HepG2 (cell line): ENCODE data around the gene SMIM38. TPM values are rescaled to one million over a fixed set of nuclear protein-coding genes. Genes with fewer than 3 reads are reported as not detected.

Experiments
- ATAC-seq: fragments of 200-7000 bp; cut with Tn5 transposase; 3 replicates; pipeline ENCODE4 v1.9.1; 2020; ENCODE audit warnings: mild to moderate bottlenecking, moderate library complexity
- BruUV-seq: library from RNA; stranded (reverse); fragments of 400-500 nt; replicated peaks from 2 replicates; lab custom pipeline; 2021; lab: Mats Ljungman, UMichigan
- CTCF ChIA-PET: fragments of 300-600 bp; formaldehyde crosslinking; extraction: SDS; loops from one replicate; lab custom pipeline; 2021; ENCODE audit warnings: low total read pairs, inconsistent platforms, low intra/inter-chr PET ratio; lab: Yijun Ruan, JAX
- POLR2A ChIA-PET: fragments of 350-600 bp; sonication (Branson Sonifier 250); formaldehyde crosslinking; loops from one replicate; lab custom pipeline; 2020; ENCODE audit warnings: antibody characterized with exemption, inconsistent platforms; lab: Yijun Ruan, JAX
- DNase-seq: peaks from one replicate; pipeline ENCODE4 v3.0.0-alpha.2; 2015; ENCODE audit warnings: low spot score
- FAIRE-seq: peaks from 3 replicates; lab custom pipeline; 2011; peaks lifted over from hg19 to GRCh38; lab: Jason Lieb, UNC
- H2AFZ ChIP-seq: one replicate; pipeline ENCODE4 v1.6.1; 2011; ENCODE audit warnings: low read length, inconsistent platforms
- H3K27ac ChIP-seq: fragments of 300-600 bp; 3 replicates; pipeline ENCODE4 v1.8.0; 2011; ENCODE audit warnings: mixed run types, mild to moderate bottlenecking, mixed read lengths, low read length, inconsistent platforms; ENCODE audit not compliant: insufficient read depth; ENCODE audit errors: extremely low read length
- H3K27me3 ChIP-seq, 2 experiments: fragments of 200-600 bp in 1 of 2; 2 replicates in 1 of 2; 3 replicates in 1 of 2; pipeline versions ENCODE4 v1.6.0 to v1.8.0; 2011; ENCODE audit warnings: low read length in 2 of 2, mild to moderate bottlenecking in 2 of 2, moderate library complexity in 2 of 2, inconsistent platforms in 1 of 2; ENCODE audit not compliant: insufficient read depth in 2 of 2, control insufficient read depth in 1 of 2
- H3K36me3 ChIP-seq, 2 experiments: fragments of 200-600 bp in 1 of 2; replicated peaks in 1 of 2; 2 replicates in 1 of 2; 3 replicates in 1 of 2; pipeline versions ENCODE4 v1.5.1 to v1.8.0; 2011; ENCODE audit warnings: low read length in 2 of 2, inconsistent platforms in 1 of 2; ENCODE audit not compliant: insufficient read depth in 2 of 2, control insufficient read depth in 1 of 2
- H3K4me1 ChIP-seq: 2 replicates; pipeline ENCODE4 v1.5.1; 2012; ENCODE audit warnings: low read length, inconsistent platforms; ENCODE audit not compliant: insufficient read depth
- H3K4me2 ChIP-seq: 2 replicates; pipeline ENCODE4 v1.6.0; 2011; ENCODE audit warnings: low read depth, low read length, inconsistent platforms
- H3K4me3 ChIP-seq, 3 experiments: fragments of 200-600 bp in 1 of 3; sonication (generic), shearing (Covaris generic) in 1 of 3; replicated peaks in 1 of 3; 2 replicates each; pipeline ENCODE4 v1.5.1; 2011 to 2016; ENCODE audit warnings: low read length in 3 of 3, inconsistent platforms in 2 of 3, low read depth in 2 of 3, mild to moderate bottlenecking in 2 of 3, control low read depth in 1 of 3, mixed read lengths in 1 of 3; ENCODE audit not compliant: insufficient read depth in 1 of 3
- H3K79me2 ChIP-seq: one replicate; pipeline ENCODE4 v1.6.1; 2011; ENCODE audit warnings: low read length, inconsistent platforms; ENCODE audit not compliant: insufficient read depth
- H3K9ac ChIP-seq: 2 replicates; pipeline ENCODE4 v1.6.0; 2011; ENCODE audit warnings: mild to moderate bottlenecking, low read depth, low read length, inconsistent platforms; ENCODE audit not compliant: insufficient read depth
- H3K9me3 ChIP-seq: 2 replicates; pipeline ENCODE4 v1.5.1; 2012; ENCODE audit warnings: mild to moderate bottlenecking, low read length
- H4K20me1 ChIP-seq: 2 replicates; pipeline ENCODE4 v1.6.0; 2011; ENCODE audit warnings: inconsistent platforms, mild to moderate bottlenecking, low read length, moderate library complexity; ENCODE audit not compliant: insufficient read depth
- FOXO1 ChIP-seq: sonication (generic); formaldehyde crosslinking; IDR thresholded peaks from 2 replicates; pipeline ENCODE4 v1.4.0; 2020; ENCODE audit warnings: missing genetic modification reagents
- GATAD1 ChIP-seq: IDR thresholded peaks from 2 replicates; pipeline ENCODE4 v1.6.1; 2016; ENCODE audit warnings: missing genetic modification reagents, missing compliant biosample characterization
- KLF12 ChIP-seq: sonication (generic); formaldehyde crosslinking; IDR thresholded peaks from 2 replicates; pipeline ENCODE4 v1.4.0; 2020; ENCODE audit warnings: missing genetic modification reagents, borderline replicate concordance
- KLF9 ChIP-seq: IDR thresholded peaks from 2 replicates; pipeline ENCODE4 v1.6.1; 2016; ENCODE audit warnings: low read depth
- MLLT10 ChIP-seq: sonication (generic); formaldehyde crosslinking; IDR thresholded peaks from 2 replicates; pipeline ENCODE4 v1.4.0; 2020; ENCODE audit warnings: missing genetic modification reagents
- NR0B2 ChIP-seq: sonication (generic); formaldehyde crosslinking; IDR thresholded peaks from 2 replicates; pipeline ENCODE4 v1.4.0; 2020; ENCODE audit warnings: mild to moderate bottlenecking, missing genetic modification reagents
- PHF5A ChIP-seq: IDR thresholded peaks from one replicate; pipeline ENCODE4 v1.6.1; 2018; ENCODE audit warnings: low read depth, missing genetic modification reagents; ENCODE audit not compliant: unreplicated experiment
- ZNF234 ChIP-seq: sonication (generic); formaldehyde crosslinking; conservative IDR thresholded peaks from 2 replicates; pipeline ENCODE4 v1.5.1; 2020; ENCODE audit warnings: mild to moderate bottlenecking, missing genetic modification reagents
- ZNF256 ChIP-seq: sonication (generic); formaldehyde crosslinking; conservative IDR thresholded peaks from 2 replicates; pipeline ENCODE4 v1.4.0; 2020; ENCODE audit warnings: missing genetic modification reagents
- ZNF446 ChIP-seq: sonication (generic); formaldehyde crosslinking; IDR thresholded peaks from 2 replicates; pipeline ENCODE4 v1.5.0; 2020; ENCODE audit warnings: mild to moderate bottlenecking, missing genetic modification reagents
- ZNF569 ChIP-seq: sonication (generic); formaldehyde crosslinking; IDR thresholded peaks from 2 replicates; pipeline ENCODE4 v1.5.0; 2020; ENCODE audit warnings: mild to moderate bottlenecking, missing genetic modification reagents, moderate library complexity, borderline replicate concordance
- ZNF703 ChIP-seq: sonication (generic); formaldehyde crosslinking; IDR thresholded peaks from 2 replicates; pipeline ENCODE4 v1.5.1; 2020; ENCODE audit warnings: missing genetic modification reagents, mild to moderate bottlenecking, moderate library complexity, borderline replicate concordance
- ZNF790 ChIP-seq: sonication (generic); formaldehyde crosslinking; IDR thresholded peaks from 2 replicates; pipeline ENCODE4 v1.8.0; 2022; ENCODE audit warnings: missing genetic modification reagents, mild to moderate bottlenecking, borderline replicate concordance
- WGBS: methylation state at CpG from one replicate; pipeline ENCODE4 v1.1.6; 2017; ENCODE audit warnings: low lambda C conversion rate; 5-methylcytosine and 5-hydroxymethylcytosine counted together
- in situ Hi-C: cut with HindIII; loops from 2 replicates; pipeline ENCODE4 v1.10.0; 2017; ENCODE audit warnings: low pct_unique_long_range_greater_than_20kb; ENCODE audit not compliant: extremely low pct_ligation_motif_present
- intact Hi-C: fragments of 100-400 bp; cut with micrococcal nuclease; formaldehyde crosslinking; loops from one replicate; pipeline ENCODE4 v1.10.0; 2022; ENCODE audit not compliant: unreplicated experiment
- polyA plus RNA-seq, 8 experiments: library from polyadenylated mRNA; depleted of rRNA in 3 of 8; stranded (reverse) in 7 of 8; unstranded in 1 of 8; fragments of >200 nt; fragmentation: Illumina TruSeq in 4 of 8; extraction: Trizol in 4 of 8; gene quantifications; 2 replicates each; pipeline versions ENCODE4 v1.2.1 to v1.2.3, GENCODE V29; 2011 to 2016; ENCODE audit warnings: low read depth in 4 of 8, missing spikeins in 1 of 8, mixed read lengths in 1 of 8; ENCODE audit not compliant: insufficient read depth in 1 of 8
- total RNA-seq, 5 experiments: library from RNA; depleted of rRNA; stranded (reverse); fragments of >200 nt; fragmentation: Illumina TruSeq; extraction: Trizol; gene quantifications; 2 replicates each; pipeline ENCODE4 v1.2.3, GENCODE V29; 2016; ENCODE audit warnings: low read depth in 1 of 5

Gene SMIM38
- total and polyA plus RNA-seq, 2 of the 13 experiments (the other 11 are each of a cell fraction or from before 2014, with no cell fraction given): 0.30 to 0.40 TPM

DNA sequence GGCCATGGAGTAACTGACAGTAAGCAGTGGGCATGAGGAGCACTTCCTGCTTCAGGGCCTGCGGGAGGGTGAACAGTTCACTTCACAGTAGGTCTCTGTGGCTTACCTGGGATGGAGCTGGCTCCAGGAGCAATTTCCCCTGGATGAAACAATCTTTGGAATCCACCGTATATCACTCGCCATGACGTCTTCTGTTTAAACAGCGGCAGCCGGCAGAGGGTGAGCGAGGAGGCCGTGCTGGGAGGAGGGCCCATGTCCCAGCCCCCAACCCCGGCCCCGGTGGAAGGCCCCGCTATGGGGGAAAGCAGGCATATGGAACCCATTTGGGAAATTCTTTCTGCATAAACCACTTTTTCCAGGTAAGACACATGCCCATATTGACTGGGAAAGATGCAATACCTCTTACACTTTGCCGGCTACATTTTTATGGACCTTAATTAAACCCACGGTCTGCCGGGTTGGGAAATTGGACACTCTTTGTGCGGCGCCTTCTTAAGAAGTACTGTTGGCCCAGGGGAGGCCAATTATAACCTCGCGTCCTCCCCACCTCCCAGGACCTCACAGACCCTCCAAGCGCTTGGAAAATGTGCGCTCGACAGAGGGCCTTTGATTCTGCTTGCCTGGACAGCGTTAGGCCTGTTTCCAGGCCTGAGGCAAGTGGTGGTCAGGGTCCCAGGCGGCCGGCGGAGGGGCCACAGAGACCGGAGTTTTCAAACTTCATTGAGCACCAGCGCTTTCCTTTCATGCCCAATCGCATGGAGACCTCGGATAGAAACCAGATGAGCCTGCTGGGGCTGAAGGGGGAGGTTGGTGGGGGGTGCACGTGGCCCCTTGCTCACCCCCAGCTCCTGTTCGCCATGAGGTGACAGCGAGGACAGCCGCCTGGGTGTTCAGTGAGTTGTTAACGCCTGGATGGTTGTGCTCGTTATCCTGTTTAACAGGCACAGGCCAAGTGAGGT, 40.4 kb downstream of the SMIM38 start:
- POLR2A ChIA-PET: no interaction called here
- no peak for ATAC-seq
- no peak overlapping the region for H3K4me3 ChIP-seq
- intact Hi-C loops (no loop called here), in situ Hi-C loops (no loop called here)
- no peaks in the 10 kb centered on the region for H3K9me3 ChIP-seq
- H3K4me1 ChIP-seq: no peaks in the 10 kb centered on the region
- WGBS: 57% methylated on average over 25 of the region's 35 CpGs
- FAIRE-seq: no peak
- H3K36me3 ChIP-seq: no peaks in the 10 kb centered on the region
- no TSS peak for BruUV-seq
- H4K20me1 ChIP-seq: no peaks in the 10 kb centered on the region
- peaks cover under 1 to 16% of the 10 kb centered on the region in 2 experiments; a peak in 3 of 5 replicates for H3K27me3 ChIP-seq
- H2AFZ ChIP-seq: no peak overlapping the region
- DNase-seq: no peak
- H3K79me2 ChIP-seq: no peaks in the 10 kb centered on the region
- no peak overlapping the region for H3K9ac ChIP-seq
- TF ChIP-seq KLF9 (CRISPR knock-in tag) (no peak), MLLT10 (CRISPR knock-in tag) (no peak), ZNF790 (CRISPR knock-in tag) (no peak)
- CTCF ChIA-PET: no interaction called here
- no peak overlapping the region for H3K4me2 ChIP-seq
- H3K27ac ChIP-seq: no peak overlapping the region

DNA sequence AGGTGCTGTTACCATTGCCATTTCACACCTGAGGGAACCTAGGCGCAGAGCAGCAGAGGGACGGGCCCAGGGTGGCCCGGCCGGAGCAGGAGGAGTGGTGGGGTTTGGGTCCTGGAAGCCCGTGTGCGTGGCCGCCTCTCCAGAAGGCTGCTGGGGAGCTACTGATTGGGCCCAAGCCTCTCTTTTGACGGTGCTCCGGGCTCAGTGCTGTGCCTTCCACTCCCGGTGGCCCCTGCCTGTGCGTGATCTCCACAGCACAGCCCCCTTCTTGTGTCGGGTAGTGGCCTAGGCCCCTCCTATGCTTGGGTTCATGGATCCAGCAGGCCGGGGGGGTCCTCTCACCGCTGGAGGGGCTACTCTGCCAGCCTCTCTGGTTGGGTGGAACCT, 41.0 kb downstream of the SMIM38 start:
- no peak for FAIRE-seq
- TF ChIP-seq ZNF446 (CRISPR knock-in tag): no peak
- no peak for TF ChIP-seq KLF12 (CRISPR knock-in tag)
- TF ChIP-seq GATAD1 (CRISPR knock-in tag): no peak
- TF ChIP-seq ZNF234 (CRISPR knock-in tag): no peak
- TF ChIP-seq ZNF256 (CRISPR knock-in tag): no peak
- no peak for TF ChIP-seq NR0B2 (CRISPR knock-in tag)
- no peak for TF ChIP-seq ZNF703
- TF ChIP-seq PHF5A (CRISPR knock-in tag): no peak
- TF ChIP-seq ZNF569 (CRISPR knock-in tag): no peak
- TF ChIP-seq FOXO1: no peak
- no peak overlapping the region for H3K27ac ChIP-seq

More for the DNA sequence above, 41.0 kb downstream of the SMIM38 start:
- H3K79me2 ChIP-seq: no peaks in the 10 kb centered on the region
- no peak overlapping the region for H3K4me3 ChIP-seq
- H3K36me3 ChIP-seq: no peaks in the 10 kb centered on the region
- ATAC-seq: no peak
- intact Hi-C loops: no loop called here
- no peaks in the 10 kb centered on the region for H3K4me1 ChIP-seq
- DNase-seq: no peak
- BruUV-seq: no TSS peak
- no peak overlapping the region for H2AFZ ChIP-seq
- no peaks in the 10 kb centered on the region for H4K20me1 ChIP-seq
- H3K27me3 ChIP-seq: peaks cover 2 to 21% of the 10 kb centered on the region in 2 experiments; a peak in 3 of 5 replicates
- no peak overlapping the region for H3K9ac ChIP-seq
- in situ Hi-C loops: no loop called here
- POLR2A ChIA-PET: no interaction called here
- H3K4me2 ChIP-seq: no peak overlapping the region
- no CpG with 5 or more reads among the region's 14 CpGs for WGBS
- CTCF ChIA-PET: no interaction called here
- H3K9me3 ChIP-seq: no peaks in the 10 kb centered on the region
